IMR-90 (cell line): ENCODE data around the gene HGF.

Source experiments
- FOS ChIP-seq: fragments of 150-350 bp; IDR thresholded peaks from 2 replicates; pipeline ENCODE4 v1.6.1; 2016; ENCODE audit warnings: low read depth, low read length
- SMC3 ChIP-seq: fragments of 150-350 bp; IDR thresholded peaks from 2 replicates; pipeline ENCODE4 v1.6.1; 2016; ENCODE audit warnings: low read depth, mild to moderate bottlenecking, antibody characterized with exemption, low read length, moderate library complexity
- TF ChIP-seq, protein P1 (sequence below): conservative IDR thresholded peaks from 2 replicates; pipeline ENCODE4 v1.5.1; 2012; ENCODE audit warnings: mild to moderate bottlenecking, low read depth, low read length, improper control_type of control experiment

GRCh38 chr7:81736091-81736490, 33.8 kb downstream of the HGF start:
- TF ChIP-seq, protein P1, sequence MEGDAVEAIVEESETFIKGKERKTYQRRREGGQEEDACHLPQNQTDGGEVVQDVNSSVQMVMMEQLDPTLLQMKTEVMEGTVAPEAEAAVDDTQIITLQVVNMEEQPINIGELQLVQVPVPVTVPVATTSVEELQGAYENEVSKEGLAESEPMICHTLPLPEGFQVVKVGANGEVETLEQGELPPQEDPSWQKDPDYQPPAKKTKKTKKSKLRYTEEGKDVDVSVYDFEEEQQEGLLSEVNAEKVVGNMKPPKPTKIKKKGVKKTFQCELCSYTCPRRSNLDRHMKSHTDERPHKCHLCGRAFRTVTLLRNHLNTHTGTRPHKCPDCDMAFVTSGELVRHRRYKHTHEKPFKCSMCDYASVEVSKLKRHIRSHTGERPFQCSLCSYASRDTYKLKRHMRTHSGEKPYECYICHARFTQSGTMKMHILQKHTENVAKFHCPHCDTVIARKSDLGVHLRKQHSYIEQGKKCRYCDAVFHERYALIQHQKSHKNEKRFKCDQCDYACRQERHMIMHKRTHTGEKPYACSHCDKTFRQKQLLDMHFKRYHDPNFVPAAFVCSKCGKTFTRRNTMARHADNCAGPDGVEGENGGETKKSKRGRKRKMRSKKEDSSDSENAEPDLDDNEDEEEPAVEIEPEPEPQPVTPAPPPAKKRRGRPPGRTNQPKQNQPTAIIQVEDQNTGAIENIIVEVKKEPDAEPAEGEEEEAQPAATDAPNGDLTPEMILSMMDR = no peak
- no peak for TF ChIP-seq SMC3
- no peak for TF ChIP-seq FOS
